Hepatocyte (in vitro differentiated cells): ENCODE data around the gene CXCR3. TPM values are rescaled to one million over a fixed set of nuclear protein-coding genes. Genes with fewer than 3 reads are reported as not detected.

Experiments used
- DNase-seq: peaks from one replicate; pipeline ENCODE4 v3.0.0-alpha.2; 2016; ENCODE audit warnings: low spot score
- H2AFZ ChIP-seq: fragments of 200-600 bp; sonication (generic); 2 replicates; pipeline ENCODE4 v1.6.0; 2016; ENCODE audit warnings: antibody characterized with exemption, mild to moderate bottlenecking
- H3K27ac ChIP-seq: fragments of 200-600 bp; sonication (generic); 2 replicates; pipeline ENCODE4 v1.5.1; 2016; ENCODE audit warnings: mild to moderate bottlenecking
- H3K27me3 ChIP-seq: fragments of 200-600 bp; sonication (generic); 2 replicates; pipeline ENCODE4 v1.6.1; 2016
- H3K36me3 ChIP-seq: fragments of 200-600 bp; sonication (generic); replicated peaks from 2 replicates; pipeline ENCODE4 v1.5.1; 2016; ENCODE audit warnings: low read depth; ENCODE audit not compliant: insufficient read depth
- H3K4me1 ChIP-seq: fragments of 200-600 bp; sonication (generic); 2 replicates; pipeline ENCODE4 v1.5.1; 2016; ENCODE audit warnings: mild to moderate bottlenecking, moderate library complexity; ENCODE audit not compliant: insufficient read depth
- H3K4me2 ChIP-seq: fragments of 200-600 bp; sonication (generic); 2 replicates; pipeline ENCODE4 v1.6.0; 2016
- H3K4me3 ChIP-seq: fragments of 200-600 bp; sonication (generic); 2 replicates; pipeline ENCODE4 v1.5.1; 2016; ENCODE audit warnings: mild to moderate bottlenecking
- H3K79me2 ChIP-seq: fragments of 200-600 bp; sonication (generic); 2 replicates; pipeline ENCODE4 v1.6.0; 2017; ENCODE audit warnings: mild to moderate bottlenecking
- H3K9me2 ChIP-seq: fragments of 200-600 bp; sonication (generic); replicated peaks from 2 replicates; pipeline ENCODE4 v1.6.0; 2017; ENCODE audit warnings: mild to moderate bottlenecking; ENCODE audit not compliant: insufficient read depth
- H3K9me3 ChIP-seq: fragments of 200-600 bp; sonication (generic); 2 replicates; pipeline ENCODE4 v1.5.1; 2016; ENCODE audit warnings: low read depth, mild to moderate bottlenecking
- H4K20me1 ChIP-seq: fragments of 200-600 bp; sonication (generic); 2 replicates; pipeline ENCODE4 v1.6.0; 2016; ENCODE audit warnings: mild to moderate bottlenecking; ENCODE audit not compliant: insufficient read depth, poor library complexity, severe bottlenecking
- EZH2 ChIP-seq: fragments of 200-600 bp; sonication (generic); IDR thresholded peaks from 2 replicates; pipeline ENCODE4 v1.6.1; 2016; ENCODE audit warnings: antibody characterized with exemption, mild to moderate bottlenecking, borderline replicate concordance
- EZH2phosphoT487 ChIP-seq: fragments of 200-600 bp; sonication (generic); IDR thresholded peaks from one replicate; pipeline ENCODE4 v1.6.1; 2018; ENCODE audit warnings: antibody characterized with exemption, mild to moderate bottlenecking, low read depth, moderate library complexity; ENCODE audit not compliant: unreplicated experiment, severe bottlenecking
- WGBS: methylation state at CpG from one replicate; pipeline ENCODE4 v1.1.6; 2016; ENCODE audit warnings: low lambda C conversion rate; ENCODE audit errors: missing lambda C conversion rate; 5-methylcytosine and 5-hydroxymethylcytosine counted together
- polyA plus RNA-seq: library from polyadenylated mRNA; unstranded; fragments of >200 nt; fragmentation: Nextera tagmentation; extraction: Ambion mirVana; gene quantifications from 2 replicates; pipeline ENCODE4 v1.2.1, GENCODE V29; 2016
- total RNA-seq: library from RNA; depleted of rRNA; stranded (reverse); fragments of >200 nt; gene quantifications from 2 replicates; pipeline ENCODE4 v1.2.3, GENCODE V29; 2014
- TF ChIP-seq, protein P1 (sequence below): fragments of 200-600 bp; sonication (generic); IDR thresholded peaks from 2 replicates; pipeline ENCODE4 v1.5.1; 2016; ENCODE audit warnings: antibody characterized with exemption, mild to moderate bottlenecking; ENCODE audit not compliant: poor library complexity

The CXCR3 gene
- total and polyA plus RNA-seq, 2 experiments from 2014 or later: not detected

GRCh38 chrX:71581210-71581609 is 37.1 kb downstream of the CXCR3 start:
- 78% methylated on average over 5 of the region's 5 CpGs for WGBS

GRCh38 chrX:71579990-71580380 is 38.3 kb downstream of the CXCR3 start:
- Histone ChIP-seq H3K4me3 (no peak overlapping the region), H3K27ac (no peak overlapping the region), H3K9me3 (no peaks in the 10 kb centered on the region), H2AFZ (no peak overlapping the region), H3K4me2 (no peak overlapping the region), H3K4me1 (no peaks in the 10 kb centered on the region), H3K27me3 (no peaks in the 10 kb centered on the region), H3K9me2 (no peaks in the 10 kb centered on the region), H3K36me3 (no peaks in the 10 kb centered on the region), H4K20me1 (no peaks in the 10 kb centered on the region), H3K79me2 (no peaks in the 10 kb centered on the region)
- WGBS: 74% methylated on average over 6 of the region's 7 CpGs
- DNase-seq: no peak
- TF ChIP-seq EZH2phosphoT487: no peak
- TF ChIP-seq EZH2: no peak
- TF ChIP-seq, protein P1, sequence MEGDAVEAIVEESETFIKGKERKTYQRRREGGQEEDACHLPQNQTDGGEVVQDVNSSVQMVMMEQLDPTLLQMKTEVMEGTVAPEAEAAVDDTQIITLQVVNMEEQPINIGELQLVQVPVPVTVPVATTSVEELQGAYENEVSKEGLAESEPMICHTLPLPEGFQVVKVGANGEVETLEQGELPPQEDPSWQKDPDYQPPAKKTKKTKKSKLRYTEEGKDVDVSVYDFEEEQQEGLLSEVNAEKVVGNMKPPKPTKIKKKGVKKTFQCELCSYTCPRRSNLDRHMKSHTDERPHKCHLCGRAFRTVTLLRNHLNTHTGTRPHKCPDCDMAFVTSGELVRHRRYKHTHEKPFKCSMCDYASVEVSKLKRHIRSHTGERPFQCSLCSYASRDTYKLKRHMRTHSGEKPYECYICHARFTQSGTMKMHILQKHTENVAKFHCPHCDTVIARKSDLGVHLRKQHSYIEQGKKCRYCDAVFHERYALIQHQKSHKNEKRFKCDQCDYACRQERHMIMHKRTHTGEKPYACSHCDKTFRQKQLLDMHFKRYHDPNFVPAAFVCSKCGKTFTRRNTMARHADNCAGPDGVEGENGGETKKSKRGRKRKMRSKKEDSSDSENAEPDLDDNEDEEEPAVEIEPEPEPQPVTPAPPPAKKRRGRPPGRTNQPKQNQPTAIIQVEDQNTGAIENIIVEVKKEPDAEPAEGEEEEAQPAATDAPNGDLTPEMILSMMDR: no peak

More at GRCh38 chrX:71581210-71581609, 37.1 kb downstream of the CXCR3 start:
- H3K79me2 ChIP-seq: no peaks in the 10 kb centered on the region
- no peaks in the 10 kb centered on the region for H4K20me1 ChIP-seq
- H3K9me2 ChIP-seq: no peaks in the 10 kb centered on the region
- H2AFZ ChIP-seq: no peak overlapping the region
- no peak overlapping the region for H3K4me2 ChIP-seq
- H3K9me3 ChIP-seq: no peaks in the 10 kb centered on the region
- no peak overlapping the region for H3K27ac ChIP-seq
- no peaks in the 10 kb centered on the region for H3K27me3 ChIP-seq
- H3K36me3 ChIP-seq: no peaks in the 10 kb centered on the region
- no peaks in the 10 kb centered on the region for H3K4me1 ChIP-seq
- TF ChIP-seq, protein P1: no peak
- no peak for TF ChIP-seq EZH2
- no peak for TF ChIP-seq EZH2phosphoT487
- DNase-seq: no peak
- no peak overlapping the region for H3K4me3 ChIP-seq

GRCh38 chrX:71579136-71579989 is 38.9 kb downstream of the CXCR3 start:
- Histone ChIP-seq H4K20me1 (no peaks in the 10 kb centered on the region), H3K27me3 (no peaks in the 10 kb centered on the region), H3K4me2 (no peak overlapping the region), H3K79me2 (no peaks in the 10 kb centered on the region), H3K36me3 (no peaks in the 10 kb centered on the region), H3K9me3 (no peaks in the 10 kb centered on the region), H3K9me2 (no peaks in the 10 kb centered on the region), H2AFZ (no peak overlapping the region), H3K4me1 (no peaks in the 10 kb centered on the region), H3K4me3 (no peak overlapping the region), H3K27ac (no peak overlapping the region)
- TF ChIP-seq EZH2phosphoT487 (no peak), EZH2 (no peak)
- TF ChIP-seq, protein P1: no peak
- no peak for DNase-seq
- 100% methylated on average over 4 of the region's 26 CpGs for WGBS
